OCI-LY3 (cell line): ENCODE data around the gene SNED1.

ENCODE experiments used
- EZH2phosphoT487 ChIP-seq: fragments of 200-600 bp; shearing (Covaris generic); IDR thresholded peaks from 2 replicates; pipeline ENCODE4 v1.6.1; 2018; ENCODE audit warnings: antibody characterized with exemption, mixed run types, low read depth
- TF ChIP-seq, protein P1 (sequence below): fragments of 200-600, 300-600 bp; sonication (generic); IDR thresholded peaks from 2 replicates; pipeline ENCODE4 v1.5.1; 2014; ENCODE audit warnings: antibody characterized with exemption, low read length, low read depth

DNA sequence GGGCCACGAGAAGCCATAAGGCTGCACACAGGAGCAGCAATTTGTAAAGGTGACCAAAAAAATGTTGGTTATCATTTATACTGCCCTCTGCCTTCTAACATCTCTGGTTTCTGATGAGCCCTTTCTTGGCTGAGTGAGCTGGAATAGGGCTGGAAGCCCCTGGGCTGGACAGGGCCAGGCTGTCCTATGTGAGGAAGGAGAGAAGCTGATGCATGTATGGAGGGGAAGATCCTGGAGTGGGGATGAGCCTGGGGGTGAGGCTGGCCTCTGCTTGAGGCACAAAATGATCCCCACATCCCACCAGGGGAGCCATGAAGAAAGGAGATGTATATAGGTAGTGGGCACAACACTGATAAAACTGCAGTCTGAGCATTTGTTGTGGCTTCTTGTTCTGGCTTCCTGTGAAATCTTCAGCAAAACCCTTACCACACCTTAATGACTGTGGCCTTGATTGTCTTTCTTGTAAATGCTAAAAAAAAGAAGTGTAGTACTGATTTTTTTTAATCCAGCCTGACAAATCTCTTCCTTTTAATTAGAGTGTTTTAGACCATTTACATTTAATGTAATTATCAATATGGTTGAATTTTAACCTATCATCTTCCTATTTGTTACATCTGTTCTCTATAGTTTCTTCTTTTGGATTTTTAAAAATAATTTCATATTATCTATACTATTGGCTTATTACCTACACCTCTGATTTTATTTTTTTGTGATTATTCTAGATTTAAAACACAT lies 5.6 kb downstream of the SNED1 start:
- TF ChIP-seq, protein P1, sequence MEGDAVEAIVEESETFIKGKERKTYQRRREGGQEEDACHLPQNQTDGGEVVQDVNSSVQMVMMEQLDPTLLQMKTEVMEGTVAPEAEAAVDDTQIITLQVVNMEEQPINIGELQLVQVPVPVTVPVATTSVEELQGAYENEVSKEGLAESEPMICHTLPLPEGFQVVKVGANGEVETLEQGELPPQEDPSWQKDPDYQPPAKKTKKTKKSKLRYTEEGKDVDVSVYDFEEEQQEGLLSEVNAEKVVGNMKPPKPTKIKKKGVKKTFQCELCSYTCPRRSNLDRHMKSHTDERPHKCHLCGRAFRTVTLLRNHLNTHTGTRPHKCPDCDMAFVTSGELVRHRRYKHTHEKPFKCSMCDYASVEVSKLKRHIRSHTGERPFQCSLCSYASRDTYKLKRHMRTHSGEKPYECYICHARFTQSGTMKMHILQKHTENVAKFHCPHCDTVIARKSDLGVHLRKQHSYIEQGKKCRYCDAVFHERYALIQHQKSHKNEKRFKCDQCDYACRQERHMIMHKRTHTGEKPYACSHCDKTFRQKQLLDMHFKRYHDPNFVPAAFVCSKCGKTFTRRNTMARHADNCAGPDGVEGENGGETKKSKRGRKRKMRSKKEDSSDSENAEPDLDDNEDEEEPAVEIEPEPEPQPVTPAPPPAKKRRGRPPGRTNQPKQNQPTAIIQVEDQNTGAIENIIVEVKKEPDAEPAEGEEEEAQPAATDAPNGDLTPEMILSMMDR: no peak
- TF ChIP-seq EZH2phosphoT487: no peak
